Activated naive CD8-positive, alpha-beta T cell (primary cell): ENCODE results near the gene NLK.
"Not testable (repeated sequence)": the region's sequence is repeated elsewhere in the genome, so short reads cannot be mapped to it uniquely, and the experiment has no call there.

Experiments
- H3K27ac Mint-ChIP-seq: one replicate; pipeline ENCODE4 v1.8.0; 2021; ENCODE audit warnings: mixed read lengths
- H3K27me3 Mint-ChIP-seq: one replicate; pipeline ENCODE4 v1.8.0; 2021; ENCODE audit warnings: mixed read lengths
- H3K36me3 Mint-ChIP-seq: one replicate; pipeline ENCODE4 v1.8.0; 2021; ENCODE audit warnings: mixed read lengths
- H3K4me1 Mint-ChIP-seq: one replicate; pipeline ENCODE4 v1.8.0; 2021; ENCODE audit warnings: low read depth, mixed read lengths
- H3K4me3 Mint-ChIP-seq: one replicate; pipeline ENCODE4 v1.8.0; 2021; ENCODE audit warnings: mild to moderate bottlenecking, mixed read lengths
- H3K9me3 Mint-ChIP-seq: one replicate; pipeline ENCODE4 v1.8.0; 2021; ENCODE audit warnings: low read depth, mixed read lengths

The NLK gene

DNA sequence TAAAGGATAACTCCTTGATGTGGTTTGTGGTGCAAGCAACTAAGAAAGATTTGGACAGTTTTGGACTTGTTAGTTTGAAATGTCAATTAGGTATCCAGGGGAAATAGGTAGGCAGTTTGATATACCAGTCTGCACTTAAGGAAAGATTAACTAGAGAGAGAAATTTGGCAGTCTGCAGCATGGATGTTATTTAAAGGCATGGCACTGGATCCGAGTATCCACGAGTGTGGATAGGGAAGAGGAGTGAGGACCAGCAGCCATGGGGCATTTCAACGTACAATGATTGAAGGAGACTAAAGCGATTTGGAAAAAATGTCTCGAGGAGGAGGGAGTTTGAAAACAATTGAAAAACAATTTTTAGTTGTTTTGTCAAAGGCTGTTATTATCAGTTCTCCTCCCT is 117.4 kb downstream of the NLK start:
- no peaks in the 10 kb centered on the region for H3K4me1 Mint-ChIP-seq
- no peak overlapping the region for H3K27ac Mint-ChIP-seq
- no peak overlapping the region for H3K4me3 Mint-ChIP-seq
- peaks cover 9% of the 10 kb centered on the region for H3K36me3 Mint-ChIP-seq
- H3K9me3 Mint-ChIP-seq, result no peaks in the 10 kb centered on the region
- H3K27me3 Mint-ChIP-seq, result no peaks in the 10 kb centered on the region

GRCh38 chr17:28160610-28161009 is 118.1 kb downstream of the NLK start:
- H3K9me3 Mint-ChIP-seq, result no peaks in the 10 kb centered on the region
- no peaks in the 10 kb centered on the region for H3K27me3 Mint-ChIP-seq
- no peak overlapping the region for H3K4me3 Mint-ChIP-seq
- H3K4me1 Mint-ChIP-seq, result no peaks in the 10 kb centered on the region
- H3K36me3 Mint-ChIP-seq, result peaks cover 13% of the 10 kb centered on the region
- no peak overlapping the region for H3K27ac Mint-ChIP-seq

DNA sequence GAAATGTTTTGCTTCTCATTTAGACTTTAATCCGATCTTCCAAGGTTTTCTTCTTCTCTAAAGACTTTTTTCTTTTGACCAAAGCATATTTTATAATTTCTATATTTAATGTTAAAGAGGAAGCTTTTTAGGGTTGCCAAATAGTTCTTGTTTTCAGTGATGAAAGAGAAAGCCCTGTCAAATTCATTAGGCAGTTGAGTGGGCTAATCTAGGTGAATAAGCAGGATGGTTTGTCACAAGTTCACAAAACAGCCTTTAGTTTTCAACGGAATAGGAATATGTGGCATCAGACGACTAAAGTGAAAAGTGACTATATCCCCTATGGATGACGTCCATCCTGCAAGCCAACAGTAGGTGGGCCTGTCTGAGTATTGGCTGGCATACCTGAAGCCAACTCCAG is 118.8 kb downstream of the NLK start:
- Mint-ChIP-seq H3K9me3 (no peaks in the 10 kb centered on the region), H3K27ac (no peak overlapping the region), H3K36me3 (peaks cover 13% of the 10 kb centered on the region), H3K4me1 (no peaks in the 10 kb centered on the region), H3K4me3 (no peak overlapping the region), H3K27me3 (no peaks in the 10 kb centered on the region)

GRCh38 chr17:28166478-28166877 is 124.0 kb downstream of the NLK start:
- no peak overlapping the region for H3K27ac Mint-ChIP-seq
- H3K27me3 Mint-ChIP-seq, result no peaks in the 10 kb centered on the region
- peaks cover 14% of the 10 kb centered on the region for H3K36me3 Mint-ChIP-seq
- no peaks in the 10 kb centered on the region for H3K4me1 Mint-ChIP-seq
- H3K9me3 Mint-ChIP-seq, result no peaks in the 10 kb centered on the region
- H3K4me3 Mint-ChIP-seq, result no peak overlapping the region

DNA sequence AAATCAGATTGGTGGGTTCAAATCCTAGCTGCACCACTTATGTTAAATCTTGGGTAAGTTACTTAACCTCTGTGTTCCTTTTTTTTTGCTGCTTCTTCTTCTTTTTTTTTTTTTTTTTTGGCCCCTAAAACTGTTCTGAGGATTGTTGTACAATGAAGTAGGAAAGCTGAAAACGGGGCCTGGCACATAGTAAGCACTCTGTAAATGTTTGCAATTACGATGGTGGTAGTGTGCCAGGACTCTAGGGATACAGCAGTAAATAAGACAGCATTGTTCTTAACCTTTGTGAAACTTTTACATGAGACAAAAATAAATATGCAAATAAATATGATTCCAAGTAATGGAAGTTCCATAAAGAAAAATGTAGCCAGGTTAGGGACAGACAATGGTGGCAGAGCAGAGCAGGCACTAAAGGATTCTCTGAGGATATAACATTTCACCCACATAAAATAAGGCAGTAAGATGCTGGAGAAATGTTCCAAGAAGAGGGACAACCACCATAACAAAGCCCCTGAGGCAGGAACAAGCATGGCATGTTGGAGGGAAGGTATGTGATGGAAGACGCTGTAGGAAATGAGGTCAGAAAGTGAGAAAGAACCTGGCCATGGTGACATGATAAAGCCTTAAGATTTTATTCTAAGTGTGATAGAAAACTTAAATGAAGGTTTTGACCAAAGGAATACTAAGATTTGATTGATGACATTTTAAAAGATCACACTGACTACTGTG is 127.3 kb downstream of the NLK start:
- no peaks in the 10 kb centered on the region for H3K9me3 Mint-ChIP-seq
- peaks cover 8% of the 10 kb centered on the region for H3K36me3 Mint-ChIP-seq
- H3K4me1 Mint-ChIP-seq, result peaks cover 21% of the 10 kb centered on the region
- no peaks in the 10 kb centered on the region for H3K27me3 Mint-ChIP-seq
- H3K4me3 Mint-ChIP-seq, result no peak overlapping the region
- H3K27ac Mint-ChIP-seq, result no peak overlapping the region

DNA sequence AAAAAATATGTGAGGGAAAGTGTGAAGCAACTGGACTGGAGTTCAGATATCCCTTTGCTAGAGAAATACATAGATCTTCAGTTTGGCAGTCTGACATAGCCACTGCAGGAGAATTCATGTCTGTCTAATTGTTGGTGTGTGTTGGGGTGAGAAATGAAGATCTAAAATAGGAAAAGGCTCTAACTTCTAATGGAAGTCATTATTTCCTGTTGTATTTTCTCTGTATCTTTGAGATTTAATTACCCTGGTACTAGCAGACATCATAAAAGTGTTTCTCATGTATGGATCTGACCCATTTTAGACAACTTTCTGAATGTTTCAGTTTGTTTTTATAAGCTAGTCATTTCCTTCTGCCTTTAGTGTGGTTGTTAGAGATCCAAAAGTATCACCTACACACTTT is 128.3 kb downstream of the NLK start:
- H3K36me3 Mint-ChIP-seq, result peaks cover 4% of the 10 kb centered on the region
- H3K4me1 Mint-ChIP-seq, result peaks cover 21% of the 10 kb centered on the region
- no peak overlapping the region for H3K27ac Mint-ChIP-seq
- no peak overlapping the region for H3K4me3 Mint-ChIP-seq
- no peaks in the 10 kb centered on the region for H3K27me3 Mint-ChIP-seq
- no peaks in the 10 kb centered on the region for H3K9me3 Mint-ChIP-seq

- Mint-ChIP-seq H3K36me3 (peaks cover 4% of the 10 kb centered on the region), H3K4me3 (no peak overlapping the region), H3K9me3 (no peaks in the 10 kb centered on the region), H3K27ac (peak overlapping the region; percentile 22), H3K27me3 (no peaks in the 10 kb centered on the region), H3K4me1 (peaks cover 21% of the 10 kb centered on the region)
Measured at GRCh38 chr17:28173031-28173561, 130.6 kb downstream of the NLK start.

DNA sequence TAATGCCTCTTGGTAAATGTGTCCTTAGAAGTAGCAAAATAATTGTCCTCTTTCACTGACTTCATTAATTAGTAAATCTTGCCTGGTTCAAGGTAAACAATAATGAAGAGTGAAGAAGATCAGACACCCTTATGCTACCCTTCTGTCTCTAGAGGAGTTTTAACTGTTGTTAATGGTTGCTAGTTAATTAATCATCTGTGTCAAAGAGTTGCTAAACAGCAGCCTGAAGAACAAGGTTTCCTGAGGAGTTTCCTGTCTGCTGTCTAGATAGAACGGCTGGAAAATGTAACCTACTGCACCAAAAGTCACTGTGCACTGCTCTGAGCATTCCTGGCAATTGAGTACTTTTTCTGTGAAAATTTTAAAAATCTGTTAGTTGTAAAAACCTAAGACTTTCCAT is 131.3 kb downstream of the NLK start:
- Mint-ChIP-seq H3K27ac (no peak overlapping the region), H3K36me3 (peaks cover 3% of the 10 kb centered on the region), H3K4me3 (no peak overlapping the region), H3K4me1 (peaks cover 21% of the 10 kb centered on the region), H3K9me3 (no peaks in the 10 kb centered on the region), H3K27me3 (no peaks in the 10 kb centered on the region)

- H3K9me3 Mint-ChIP-seq, result no peaks in the 10 kb centered on the region
- peaks cover 21% of the 10 kb centered on the region for H3K4me1 Mint-ChIP-seq
- H3K27me3 Mint-ChIP-seq, result no peaks in the 10 kb centered on the region
- peaks cover 5% of the 10 kb centered on the region for H3K36me3 Mint-ChIP-seq
- H3K4me3 Mint-ChIP-seq, result no peak overlapping the region
- H3K27ac Mint-ChIP-seq, result no peak overlapping the region
Measured at GRCh38 chr17:28174352-28175046, 132.0 kb downstream of the NLK start.

DNA sequence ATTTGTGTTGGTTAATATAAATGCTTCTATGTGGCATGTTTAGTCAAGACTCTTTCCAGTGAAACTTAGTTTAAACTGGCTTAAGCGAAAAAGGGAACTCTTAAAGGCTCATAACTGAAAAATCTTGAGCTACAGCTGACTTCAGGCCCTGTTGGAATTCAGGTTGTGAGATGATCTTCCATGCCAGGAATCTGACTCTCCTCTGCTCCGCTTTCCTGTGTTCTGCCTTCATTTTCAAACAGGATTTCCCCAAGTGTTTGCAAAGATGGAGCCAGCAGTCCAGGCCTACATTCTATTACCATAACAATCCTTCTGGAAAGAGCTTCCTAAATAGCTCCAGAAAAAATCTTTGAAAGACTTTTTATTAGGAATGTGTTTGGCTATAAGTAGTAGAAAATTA is 134.9 kb downstream of the NLK start:
- Mint-ChIP-seq H3K9me3 (no peaks in the 10 kb centered on the region), H3K4me1 (peaks cover 20% of the 10 kb centered on the region), H3K27ac (no peak overlapping the region), H3K4me3 (no peak overlapping the region), H3K27me3 (no peaks in the 10 kb centered on the region), H3K36me3 (peaks cover 5% of the 10 kb centered on the region)

DNA sequence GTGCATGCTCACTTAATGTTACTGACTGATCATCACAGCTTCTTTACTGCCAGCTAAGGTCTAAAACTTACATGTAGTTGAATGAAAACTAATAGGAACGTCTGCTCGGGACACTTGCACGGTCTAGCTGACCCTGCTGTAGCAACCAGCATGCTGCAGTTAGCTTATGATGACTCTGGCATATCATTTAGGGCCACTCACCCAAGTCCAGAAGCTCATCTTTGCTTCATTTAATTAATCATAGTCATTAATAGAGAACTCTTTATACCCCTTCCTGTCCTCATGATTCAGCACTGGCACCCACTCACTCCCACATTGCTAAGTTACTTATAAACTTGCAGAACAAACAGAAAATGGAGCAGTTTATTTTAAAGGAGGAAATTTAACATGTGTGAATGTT is 136.3 kb downstream of the NLK start:
- Mint-ChIP-seq H3K27me3 (no peaks in the 10 kb centered on the region), H3K4me3 (no peak overlapping the region), H3K4me1 (peaks cover 6% of the 10 kb centered on the region), H3K27ac (no peak overlapping the region), H3K9me3 (no peaks in the 10 kb centered on the region), H3K36me3 (peaks cover 5% of the 10 kb centered on the region)

DNA sequence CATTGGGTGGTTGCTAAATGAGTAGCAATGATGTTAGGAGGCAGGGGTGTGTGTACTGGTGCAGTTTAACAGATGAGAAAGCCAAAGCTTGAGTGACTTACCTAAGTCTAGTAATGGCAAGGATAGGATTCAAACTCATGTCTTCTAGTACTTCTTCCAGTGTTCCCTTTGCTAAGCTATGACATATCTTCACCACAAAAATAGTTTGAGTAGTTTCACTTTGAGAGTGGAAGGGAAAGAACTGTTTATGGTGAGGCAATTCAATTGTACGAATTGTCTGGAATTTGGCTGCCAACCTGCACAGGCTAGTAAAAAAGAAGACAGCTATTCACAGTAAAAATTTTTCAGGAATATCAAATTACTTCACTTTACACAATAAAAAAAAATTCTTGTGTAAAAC is 138.0 kb downstream of the NLK start:
- Mint-ChIP-seq H3K9me3 (no peaks in the 10 kb centered on the region), H3K36me3 (peaks cover 5% of the 10 kb centered on the region), H3K4me1 (no peaks in the 10 kb centered on the region), H3K27ac (no peak overlapping the region), H3K4me3 (no peak overlapping the region), H3K27me3 (no peaks in the 10 kb centered on the region)

DNA sequence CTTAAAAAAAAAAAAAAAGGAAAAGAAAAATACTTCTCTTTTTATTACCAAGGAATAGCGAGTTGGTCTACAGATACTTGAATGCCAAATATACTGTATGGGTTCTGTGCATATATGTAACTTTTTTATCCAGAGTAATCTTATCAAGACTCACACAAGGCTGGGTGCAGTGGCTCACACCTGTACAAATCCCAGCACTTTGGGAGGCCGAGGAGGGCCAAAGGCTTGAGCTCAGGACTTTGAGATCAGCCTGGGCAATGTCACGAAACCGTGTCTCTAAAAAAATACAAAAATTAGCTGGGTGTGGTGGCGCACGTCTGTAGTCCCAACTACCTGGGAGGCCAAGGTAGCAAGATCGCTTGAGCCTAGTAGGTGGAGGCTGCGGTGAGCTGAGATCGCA is 139.1 kb downstream of the NLK start:
- Mint-ChIP-seq H3K27ac (no peak overlapping the region), H3K27me3 (no peaks in the 10 kb centered on the region), H3K36me3 (peaks cover 14% of the 10 kb centered on the region), H3K4me3 (no peak overlapping the region), H3K4me1 (no peaks in the 10 kb centered on the region), H3K9me3 (no peaks in the 10 kb centered on the region)

GRCh38 chr17:28182559-28182958 is 140.1 kb downstream of the NLK start:
- H3K36me3 Mint-ChIP-seq, result peaks cover 15% of the 10 kb centered on the region
- H3K27ac Mint-ChIP-seq, result no peak overlapping the region
- H3K27me3 Mint-ChIP-seq, result no peaks in the 10 kb centered on the region
- H3K9me3 Mint-ChIP-seq, result no peaks in the 10 kb centered on the region
- no peaks in the 10 kb centered on the region for H3K4me1 Mint-ChIP-seq
- no peak overlapping the region for H3K4me3 Mint-ChIP-seq

- H3K9me3 Mint-ChIP-seq, result no peaks in the 10 kb centered on the region
- no peak overlapping the region for H3K4me3 Mint-ChIP-seq
- H3K27me3 Mint-ChIP-seq, result no peaks in the 10 kb centered on the region
- H3K4me1 Mint-ChIP-seq, result no peaks in the 10 kb centered on the region
- peaks cover 10% of the 10 kb centered on the region for H3K36me3 Mint-ChIP-seq
- no peak overlapping the region for H3K27ac Mint-ChIP-seq
Measured at GRCh38 chr17:28185658-28186057, 143.2 kb downstream of the NLK start.

DNA sequence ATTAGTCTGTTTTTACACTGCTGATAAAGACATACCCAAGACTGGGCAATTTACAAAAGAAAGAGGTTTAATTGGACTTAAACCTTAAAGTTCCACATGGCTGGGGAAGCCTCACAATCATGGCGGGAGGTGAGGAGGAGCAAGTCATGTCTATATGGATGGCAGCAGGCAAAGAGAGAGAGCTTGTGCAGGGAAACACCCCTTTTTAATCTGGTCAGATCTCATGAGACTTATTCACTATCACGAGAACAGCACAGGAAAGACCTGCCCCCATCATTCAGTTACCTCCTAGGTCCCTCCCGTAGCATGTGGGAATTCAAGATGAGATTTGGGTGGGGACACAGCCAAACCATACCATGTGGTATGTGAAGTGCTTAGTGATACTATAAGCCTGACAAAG is 144.0 kb downstream of the NLK start:
- H3K4me1 Mint-ChIP-seq, H3K27ac Mint-ChIP-seq, H3K9me3 Mint-ChIP-seq, H3K27me3 Mint-ChIP-seq, H3K4me3 Mint-ChIP-seq: not testable (repeated sequence)
- H3K36me3 Mint-ChIP-seq, result peaks cover 10% of the 10 kb centered on the region
